GM12864 (cell line): ENCODE results near the gene ANKRD39.

Experiments
- DNase-seq: peaks from one replicate; pipeline ENCODE4 v3.0.0-alpha.2; 2011; ENCODE audit warnings: low read depth
- H3K4me3 ChIP-seq: 2 replicates; pipeline ENCODE4 v1.5.1; 2011; ENCODE audit warnings: mild to moderate bottlenecking, low read depth, low read length, control low read depth
- TF ChIP-seq, protein P1 (sequence below): IDR thresholded peaks from 2 replicates; pipeline ENCODE4 v1.5.1; 2011; ENCODE audit warnings: low read depth, mild to moderate bottlenecking, moderate library complexity, low read length, control low read depth, inconsistent platforms; ENCODE audit errors: missing control alignments

The ANKRD39 gene

DNA sequence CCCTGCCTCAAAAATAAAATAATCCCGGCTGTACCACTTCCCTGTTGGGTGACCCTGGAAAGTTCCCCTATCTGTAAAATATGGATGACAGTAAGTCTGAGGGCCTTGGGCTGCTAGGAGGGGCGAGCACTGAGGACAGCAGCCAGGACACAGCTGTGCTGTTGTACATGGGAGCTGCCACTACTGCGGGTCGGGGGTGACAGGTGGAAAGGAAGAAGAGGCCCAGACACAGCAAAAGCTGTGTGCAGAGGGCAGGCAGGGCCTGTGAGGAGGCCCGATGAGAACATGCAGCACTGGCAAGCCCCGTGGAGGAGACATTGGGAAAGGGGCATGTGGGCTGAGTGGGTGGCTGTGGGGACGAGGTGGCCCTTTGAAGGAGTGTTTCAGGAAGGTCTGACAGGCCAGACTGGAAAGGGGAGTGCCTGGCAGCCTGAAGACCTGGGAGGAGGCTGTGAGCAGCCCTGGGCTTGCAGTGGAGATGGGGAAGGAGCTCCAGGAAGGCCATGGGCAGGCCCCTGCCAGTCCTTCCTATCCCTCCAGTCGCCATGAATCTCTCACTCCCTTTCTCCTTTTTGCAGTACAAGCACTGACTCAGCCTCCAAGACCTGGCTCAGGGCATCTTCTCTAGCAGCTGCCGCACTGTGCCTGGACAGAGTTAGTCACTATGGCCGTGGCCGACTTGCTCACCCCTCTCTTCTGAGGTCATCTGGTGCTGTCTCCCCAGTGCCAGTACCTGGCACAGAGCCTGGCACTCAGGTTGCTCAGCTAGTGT, 41.0 kb upstream of the ANKRD39 start:
- H3K4me3 ChIP-seq: no peak overlapping the region
- no peak for DNase-seq
- TF ChIP-seq, protein P1, sequence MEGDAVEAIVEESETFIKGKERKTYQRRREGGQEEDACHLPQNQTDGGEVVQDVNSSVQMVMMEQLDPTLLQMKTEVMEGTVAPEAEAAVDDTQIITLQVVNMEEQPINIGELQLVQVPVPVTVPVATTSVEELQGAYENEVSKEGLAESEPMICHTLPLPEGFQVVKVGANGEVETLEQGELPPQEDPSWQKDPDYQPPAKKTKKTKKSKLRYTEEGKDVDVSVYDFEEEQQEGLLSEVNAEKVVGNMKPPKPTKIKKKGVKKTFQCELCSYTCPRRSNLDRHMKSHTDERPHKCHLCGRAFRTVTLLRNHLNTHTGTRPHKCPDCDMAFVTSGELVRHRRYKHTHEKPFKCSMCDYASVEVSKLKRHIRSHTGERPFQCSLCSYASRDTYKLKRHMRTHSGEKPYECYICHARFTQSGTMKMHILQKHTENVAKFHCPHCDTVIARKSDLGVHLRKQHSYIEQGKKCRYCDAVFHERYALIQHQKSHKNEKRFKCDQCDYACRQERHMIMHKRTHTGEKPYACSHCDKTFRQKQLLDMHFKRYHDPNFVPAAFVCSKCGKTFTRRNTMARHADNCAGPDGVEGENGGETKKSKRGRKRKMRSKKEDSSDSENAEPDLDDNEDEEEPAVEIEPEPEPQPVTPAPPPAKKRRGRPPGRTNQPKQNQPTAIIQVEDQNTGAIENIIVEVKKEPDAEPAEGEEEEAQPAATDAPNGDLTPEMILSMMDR: no peak

DNA sequence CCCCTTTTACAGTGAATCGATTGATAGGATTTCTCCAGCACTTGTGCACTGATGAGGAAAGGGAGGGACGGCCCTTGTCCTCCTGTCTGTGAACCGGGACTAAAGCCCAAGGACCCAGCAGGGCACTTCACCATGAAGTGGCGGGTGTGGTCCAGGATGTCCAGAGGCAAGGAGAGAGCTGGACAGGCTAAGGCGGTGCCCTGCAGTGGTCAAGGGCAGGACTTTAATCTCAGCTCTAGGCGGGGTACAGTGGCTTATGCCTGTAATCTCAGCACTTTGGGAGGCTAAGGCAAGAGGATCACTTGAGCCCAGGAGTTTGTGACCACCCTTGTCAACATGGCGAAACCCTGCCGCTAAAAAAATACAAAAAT, 40.3 kb upstream of the ANKRD39 start:
- no peak for DNase-seq
- H3K4me3 ChIP-seq: no peak overlapping the region
- TF ChIP-seq, protein P1: no peak

DNA sequence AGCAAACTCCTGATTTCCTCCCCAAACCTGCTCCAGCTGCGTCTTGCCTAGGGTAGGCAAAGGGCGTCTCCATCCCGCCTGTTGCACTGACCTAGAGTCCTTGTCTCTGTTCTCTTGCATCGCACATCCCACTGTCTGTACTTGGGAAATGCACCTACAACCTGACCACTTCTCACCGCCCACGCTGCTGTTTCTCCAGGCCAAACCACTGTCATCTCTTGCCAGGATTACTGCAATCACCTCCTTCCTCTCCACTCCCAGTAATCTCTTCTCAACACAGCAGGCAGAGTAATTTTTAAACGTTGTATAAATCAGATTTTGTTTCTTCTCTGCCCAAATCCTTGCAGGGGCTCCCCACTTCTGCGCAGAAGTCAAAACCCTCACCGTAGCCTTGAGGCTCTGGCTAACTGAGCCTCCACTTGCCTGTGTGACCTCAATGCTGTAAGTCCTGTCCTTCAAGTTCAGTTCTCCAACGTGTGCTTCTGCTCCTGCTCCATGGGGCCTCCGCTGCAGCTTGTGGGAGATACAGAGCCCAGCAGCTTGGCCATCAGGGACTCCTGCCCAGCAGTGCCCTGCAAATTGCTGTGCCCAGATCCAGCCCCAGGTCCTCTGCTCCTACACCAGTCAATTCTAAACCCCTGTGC, 39.8 kb upstream of the ANKRD39 start:
- TF ChIP-seq, protein P1: no peak
- no peak overlapping the region for H3K4me3 ChIP-seq
- no peak for DNase-seq

DNA sequence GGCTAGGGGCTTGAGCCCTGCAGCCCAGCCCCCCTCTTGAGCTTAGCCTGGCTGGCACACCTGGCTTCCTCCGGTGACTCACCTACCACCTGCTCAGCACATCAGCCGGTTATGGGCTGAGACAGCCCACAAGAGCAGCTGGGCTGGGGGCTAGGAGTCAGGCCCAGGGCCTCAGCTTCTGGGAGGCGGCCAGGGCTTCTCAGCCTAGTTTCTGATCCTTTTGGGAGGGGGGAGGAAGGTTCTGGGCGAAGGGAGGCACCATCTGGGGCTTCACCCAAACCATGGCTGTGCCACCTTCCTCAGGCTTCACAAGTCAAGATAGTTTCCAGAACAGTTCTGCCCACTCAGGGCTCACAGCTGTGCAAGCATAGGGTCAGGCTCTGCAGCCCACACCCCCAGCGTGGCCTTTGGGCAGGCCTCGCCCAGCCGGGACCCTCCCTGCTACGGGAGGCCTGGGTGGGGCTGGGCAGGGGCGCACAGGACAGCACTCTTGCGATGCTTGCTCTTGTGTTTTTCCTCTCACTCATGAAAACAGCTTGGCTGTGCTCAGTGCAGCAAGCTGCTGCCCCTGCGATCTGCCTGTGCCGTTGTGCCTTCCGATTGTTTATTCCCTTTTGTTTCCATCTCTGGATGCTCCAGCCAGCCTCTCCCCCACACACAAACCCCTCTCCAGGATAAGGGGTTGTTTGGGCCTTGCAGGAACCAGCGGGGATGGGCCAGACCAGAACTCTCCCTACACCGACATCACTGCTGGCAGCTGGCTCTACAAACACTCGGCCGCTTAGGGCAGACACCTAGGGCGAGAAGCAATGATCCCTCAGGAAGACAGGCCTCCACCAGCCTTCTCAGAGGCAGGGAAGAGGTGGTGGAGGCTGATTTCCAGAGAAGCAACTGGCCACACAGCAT, 38.2 kb upstream of the ANKRD39 start:
- TF ChIP-seq, protein P1: no peak
- H3K4me3 ChIP-seq: no peak overlapping the region
- DNase-seq: no peak

DNA sequence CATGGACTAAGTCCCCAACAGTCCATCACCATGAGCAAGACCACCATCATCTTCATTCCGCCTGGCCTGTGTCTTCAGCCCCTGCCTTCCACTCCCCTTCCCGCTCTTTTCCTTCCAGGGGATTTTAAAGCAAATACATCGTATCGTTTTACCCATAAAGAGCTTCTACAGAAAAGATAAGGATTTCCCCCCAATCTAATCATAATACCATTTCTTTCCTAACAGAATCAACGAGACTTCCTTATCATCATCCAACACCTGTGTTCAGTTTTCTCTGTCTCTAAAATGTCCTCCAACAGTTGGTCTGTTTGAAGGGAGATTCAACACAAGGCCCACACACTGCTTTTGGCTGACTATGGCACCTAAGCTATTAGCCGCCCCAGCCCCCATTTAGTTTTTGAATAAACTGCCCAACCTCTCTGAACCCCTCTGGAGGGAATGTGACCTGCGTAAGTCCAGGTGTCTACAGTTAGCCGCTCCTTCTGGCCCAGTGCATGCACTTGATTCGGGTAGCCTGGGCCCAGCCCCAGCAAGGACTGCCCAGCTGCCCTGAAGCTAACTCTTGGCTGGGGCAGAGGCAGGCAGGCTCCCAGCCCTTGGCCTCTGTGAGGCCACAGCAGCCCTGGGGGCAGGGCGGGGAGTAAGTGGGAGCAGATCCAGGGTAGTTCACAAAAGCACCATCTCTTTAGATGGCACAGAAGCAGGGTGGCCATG, 37.4 kb upstream of the ANKRD39 start:
- TF ChIP-seq, protein P1: no peak
- DNase-seq: no peak

DNA sequence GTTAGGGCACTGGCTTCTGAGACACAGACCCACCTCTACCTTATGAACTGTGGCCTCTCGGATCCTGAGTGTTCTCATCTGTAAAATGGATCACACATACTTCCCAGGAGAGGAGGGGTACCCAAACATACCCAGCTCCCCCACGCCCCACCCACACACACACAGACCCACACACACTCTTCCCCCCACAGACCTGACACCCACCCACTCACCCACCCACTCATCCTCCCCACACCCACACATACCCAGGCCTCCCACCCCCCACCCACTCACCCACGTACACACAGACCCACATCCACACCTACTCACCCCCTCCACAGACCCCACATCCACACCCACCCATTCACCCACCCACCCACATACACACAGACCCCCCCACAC, 36.3 kb upstream of the ANKRD39 start:
- DNase-seq: no peak
- TF ChIP-seq, protein P1: no peak
- no peak overlapping the region for H3K4me3 ChIP-seq

More for the DNA sequence above, 37.4 kb upstream of the ANKRD39 start:
- no peak overlapping the region for H3K4me3 ChIP-seq
